Hindlimb muscle (tissue), 1 donor: ENCODE data around the gene MYH7B. TPM values are rescaled to one million over a fixed set of nuclear protein-coding genes. Genes with fewer than 3 reads are reported as not detected.
A peak's percentile ranks its signal among the peaks of the same experiment; 100 is the strongest.

Experiments used
- DNase-seq: peaks from one replicate; pipeline ENCODE4 v3.0.0-alpha.2; 2013
- polyA plus RNA-seq: library from polyadenylated mRNA; unstranded; fragments of 120-200 nt; gene quantifications from one replicate; pipeline ENCODE4 v1.2.1, GENCODE V29; 2013; ENCODE audit not compliant: insufficient read length

The MYH7B gene
- polyA plus RNA-seq, 1 donor, result 48.9 TPM

DNA sequence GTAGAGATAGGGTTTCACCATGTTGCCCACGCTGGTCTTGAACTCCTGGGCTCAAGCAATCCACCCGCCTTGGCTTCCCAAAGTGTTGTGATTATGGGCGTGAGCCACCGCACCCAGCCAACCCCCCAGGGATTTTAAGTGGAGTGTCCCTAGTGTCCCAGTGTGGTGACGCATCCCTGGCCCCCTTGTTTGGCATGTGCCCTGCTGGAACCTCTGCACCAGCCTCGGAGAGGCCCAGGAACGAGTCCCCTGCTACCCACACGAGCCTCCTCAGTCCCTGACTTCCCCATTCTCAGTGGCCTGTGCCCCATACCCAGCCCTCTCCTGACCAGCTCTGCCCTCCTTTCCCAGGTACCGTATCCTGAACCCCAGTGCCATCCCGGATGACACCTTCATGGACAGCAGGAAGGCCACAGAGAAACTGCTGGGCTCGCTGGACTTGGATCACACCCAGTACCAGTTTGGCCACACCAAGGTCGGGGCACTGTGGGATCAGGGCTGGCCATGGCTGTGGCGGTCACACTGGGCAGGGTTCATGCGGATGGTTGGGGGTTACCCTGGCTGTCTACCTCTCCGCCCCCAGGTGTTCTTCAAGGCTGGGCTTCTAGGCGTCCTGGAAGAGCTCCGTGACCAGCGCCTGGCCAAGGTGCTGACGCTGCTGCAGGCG is 37.2 kb downstream of the MYH7B start:
- no peak for DNase-seq

DNA sequence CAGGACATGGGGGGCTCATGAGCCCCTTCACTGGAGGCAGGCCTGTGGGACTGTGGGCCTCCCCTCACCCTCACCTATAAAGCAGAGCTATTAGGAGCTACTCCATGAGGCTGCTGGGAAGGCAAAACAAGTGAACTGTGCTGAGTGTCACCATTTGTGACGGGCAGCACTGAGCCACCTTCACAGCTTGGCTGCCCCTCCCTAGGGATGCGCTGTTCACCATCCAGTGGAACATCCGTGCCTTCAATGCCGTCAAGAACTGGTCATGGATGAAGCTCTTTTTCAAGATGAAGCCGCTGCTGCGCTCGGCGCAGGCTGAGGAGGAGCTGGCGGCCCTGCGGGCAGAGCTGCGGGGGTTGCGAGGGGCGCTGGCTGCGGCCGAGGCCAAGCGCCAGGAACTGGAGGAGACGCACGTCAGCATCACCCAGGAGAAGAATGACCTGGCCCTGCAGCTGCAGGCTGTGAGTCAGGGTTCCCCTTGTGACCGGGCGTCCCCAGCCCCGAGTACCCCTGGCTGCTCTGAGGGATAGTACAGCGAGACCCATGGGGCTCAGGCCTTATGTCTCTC is 38.4 kb downstream of the MYH7B start:
- DNase-seq, result no peak

- DNase-seq, result no peak
These were observed 39.0 kb downstream of the MYH7B start for GRCh38 chr20:34994509-34995131.

DNA sequence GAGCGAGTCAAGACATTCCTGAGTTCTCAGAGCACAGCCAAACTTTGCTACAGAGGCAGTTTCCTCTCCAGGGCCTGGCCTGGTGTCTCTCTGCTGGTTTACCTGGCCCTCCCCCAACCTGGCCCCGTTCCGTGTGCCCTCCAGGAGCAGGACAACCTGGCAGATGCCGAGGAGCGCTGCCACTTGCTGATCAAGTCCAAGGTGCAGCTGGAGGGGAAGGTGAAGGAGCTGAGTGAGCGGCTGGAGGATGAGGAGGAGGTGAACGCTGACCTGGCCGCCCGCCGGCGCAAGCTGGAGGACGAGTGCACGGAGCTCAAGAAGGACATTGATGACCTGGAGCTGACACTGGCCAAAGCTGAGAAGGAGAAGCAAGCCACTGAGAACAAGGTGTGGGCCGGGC is 39.5 kb downstream of the MYH7B start:
- DNase-seq, result no peak

- no peak for DNase-seq
These were observed 40.0 kb downstream of the MYH7B start for GRCh38 chr20:34995696-34996095.

GRCh38 chr20:34996243-34997028 is 40.8 kb downstream of the MYH7B start:
- no peak for DNase-seq

- peak; percentile 54 for DNase-seq
These were observed 41.5 kb downstream of the MYH7B start for GRCh38 chr20:34997131-34997561.

DNA sequence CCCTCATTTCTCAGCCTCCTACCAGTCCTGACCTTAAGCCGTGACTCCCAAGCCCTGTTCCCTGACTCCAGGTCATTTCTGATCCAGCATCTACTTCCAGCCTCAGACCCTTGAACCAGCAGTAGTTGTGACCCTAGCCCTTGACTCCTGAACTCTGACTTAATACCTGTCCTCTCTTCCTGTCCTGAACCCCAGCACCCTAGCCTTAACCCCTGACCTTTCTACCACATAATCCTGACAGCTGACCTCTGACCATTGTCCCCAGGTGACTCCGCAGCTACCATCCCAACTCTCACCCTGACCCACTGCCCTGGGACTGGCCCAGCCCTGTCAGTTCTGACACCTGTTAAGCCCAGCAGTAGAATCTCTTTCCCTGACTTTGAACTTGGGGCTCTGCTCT is 42.1 kb downstream of the MYH7B start:
- no peak for DNase-seq

DNA sequence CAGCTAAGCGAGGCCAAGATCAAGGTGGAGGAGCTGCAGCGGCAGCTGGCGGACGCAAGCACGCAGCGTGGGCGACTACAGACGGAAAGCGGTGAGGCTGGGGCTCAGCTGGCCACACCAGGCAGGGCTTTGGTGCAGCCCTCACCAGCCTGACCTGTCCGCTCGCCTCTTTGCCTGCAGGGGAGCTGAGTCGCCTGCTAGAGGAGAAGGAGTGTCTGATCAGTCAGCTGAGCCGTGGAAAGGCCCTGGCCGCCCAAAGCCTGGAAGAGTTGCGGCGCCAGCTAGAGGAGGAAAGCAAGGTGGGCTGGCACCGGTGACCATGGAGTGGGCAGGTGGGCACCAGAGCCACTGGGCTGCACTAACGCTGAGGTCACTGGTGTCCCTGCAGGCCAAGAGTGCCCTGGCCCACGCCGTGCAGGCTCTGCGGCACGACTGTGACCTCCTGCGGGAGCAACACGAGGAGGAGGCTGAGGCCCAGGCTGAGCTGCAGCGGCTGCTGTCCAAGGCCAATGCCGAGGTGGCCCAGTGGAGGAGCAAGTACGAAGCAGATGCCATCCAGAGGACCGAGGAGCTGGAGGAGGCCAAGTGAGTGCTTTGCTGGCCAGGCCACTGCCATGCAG is 42.8 kb downstream of the MYH7B start:
- DNase-seq, result no peak

- DNase-seq, result no peak
These were observed 43.4 kb downstream of the MYH7B start for GRCh38 chr20:34999021-34999451.

- DNase-seq, result no peak
These were observed 44.1 kb downstream of the MYH7B start for GRCh38 chr20:34999782-35000181.

- no peak for DNase-seq
These were observed 44.7 kb downstream of the MYH7B start for GRCh38 chr20:35000311-35000921.

- no peak for DNase-seq
These were observed 45.4 kb downstream of the MYH7B start for GRCh38 chr20:35000922-35001595.

DNA sequence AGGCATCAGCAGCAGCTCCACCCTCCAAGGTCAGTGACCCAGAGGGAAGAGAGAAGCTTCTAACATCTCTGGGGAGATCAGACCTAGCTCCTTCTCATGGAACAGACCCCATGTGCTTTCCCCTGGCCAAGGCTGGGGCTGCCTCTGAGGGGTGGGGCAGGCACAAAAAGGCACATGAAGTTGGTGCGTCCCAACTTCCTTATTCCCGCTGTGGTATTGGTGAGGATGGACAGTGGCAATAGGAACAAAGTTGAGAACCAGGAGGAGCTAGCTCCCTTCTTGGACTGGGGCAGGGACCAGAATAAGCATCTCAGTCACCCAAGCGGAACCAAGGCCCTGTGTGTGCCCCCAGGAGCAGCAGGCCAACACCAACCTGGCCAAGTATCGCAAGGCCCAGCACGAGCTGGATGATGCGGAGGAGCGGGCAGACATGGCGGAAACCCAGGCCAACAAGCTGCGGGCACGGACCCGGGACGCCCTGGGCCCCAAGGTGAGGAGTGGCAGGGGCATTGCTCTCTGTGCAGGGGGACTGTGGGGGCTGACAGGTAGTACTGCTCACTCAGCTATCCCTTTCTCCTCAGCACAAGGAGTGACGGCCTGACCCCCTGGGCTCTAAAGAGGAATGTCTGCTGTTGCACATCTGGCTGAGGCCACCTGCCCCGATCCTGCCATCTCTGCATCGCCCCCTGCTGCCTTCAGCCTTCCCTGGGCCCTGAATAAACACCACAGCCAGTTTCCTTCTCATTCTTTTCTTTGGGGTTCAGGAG is 46.1 kb downstream of the MYH7B start:
- no peak for DNase-seq

DNA sequence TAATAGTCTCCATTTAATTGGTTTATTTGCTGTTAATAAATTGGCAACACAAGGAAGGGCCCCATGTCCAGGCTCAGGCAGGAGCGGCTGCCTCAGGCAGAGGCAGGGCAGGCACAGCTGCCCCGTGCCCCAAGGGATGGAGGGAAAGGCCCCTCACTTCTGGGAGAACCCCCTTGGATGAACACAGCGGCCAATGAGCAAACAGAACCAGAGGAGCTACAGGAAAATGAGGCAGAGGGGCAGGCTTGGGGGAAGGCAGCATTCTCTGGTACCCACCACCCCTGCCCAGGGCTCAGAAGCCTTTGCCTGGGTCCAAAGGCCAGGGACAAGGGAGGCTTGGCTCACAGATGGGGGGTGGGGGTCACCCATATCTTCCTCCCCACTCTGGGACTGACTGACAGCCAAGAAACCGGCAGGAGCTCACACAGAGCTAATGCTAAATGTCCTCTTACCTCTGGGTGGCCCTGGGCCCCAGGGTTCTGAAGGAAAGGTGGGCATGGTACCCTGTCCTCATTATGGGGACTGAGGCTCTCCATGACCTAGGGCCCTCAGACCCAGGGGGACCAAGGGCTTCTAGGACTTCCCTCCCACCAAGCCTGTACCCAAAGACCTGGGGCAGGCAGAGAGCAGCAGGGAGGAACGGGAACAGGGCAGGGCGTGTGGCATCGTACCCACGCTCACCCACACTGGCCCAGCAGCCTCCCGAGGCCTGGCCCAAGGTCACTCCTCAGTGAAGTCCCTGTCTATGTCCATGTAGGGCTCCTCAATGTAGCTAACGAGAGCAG is 47.0 kb downstream of the MYH7B start:
- DNase-seq, result no peak

DNA sequence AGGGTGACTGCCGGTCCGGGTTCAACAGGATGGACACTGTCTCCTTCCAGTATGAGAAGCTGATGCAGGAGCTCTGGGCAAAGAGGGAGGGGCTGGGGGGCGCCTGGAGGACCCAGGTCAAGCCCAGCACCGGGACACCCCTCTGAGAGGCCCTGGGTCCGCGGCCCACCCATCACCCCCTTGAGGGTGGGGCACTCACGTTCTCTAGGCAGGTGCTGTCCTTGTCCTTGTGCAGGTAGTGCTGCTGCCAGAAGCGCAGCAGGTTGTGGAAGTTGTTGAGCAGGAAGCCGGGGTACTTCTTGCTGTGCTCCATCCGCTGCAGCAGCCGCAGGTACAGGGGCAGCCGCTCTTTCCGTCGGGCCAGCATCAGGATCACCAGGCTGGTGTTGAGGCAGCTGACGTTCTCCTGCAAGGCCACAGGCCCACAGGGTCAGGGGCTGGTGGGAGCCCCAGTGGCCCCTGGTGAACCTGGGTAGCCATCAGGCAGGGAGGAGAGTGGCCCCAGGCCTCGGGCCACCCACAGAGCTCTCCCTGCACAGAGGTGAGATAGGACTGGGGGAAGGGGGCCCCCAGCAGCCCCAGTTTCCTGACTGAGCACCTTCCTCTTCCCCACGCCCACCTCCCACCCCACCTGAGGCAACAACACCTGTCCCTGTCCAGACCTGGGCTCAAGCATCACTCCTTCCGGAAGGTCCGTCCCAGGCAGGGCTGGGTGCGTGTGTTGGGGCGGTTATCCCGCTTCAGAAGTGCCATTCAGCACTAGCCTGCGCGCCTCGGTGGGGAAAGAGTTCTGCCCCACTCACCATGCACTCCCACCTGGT is 47.8 kb downstream of the MYH7B start:
- no peak for DNase-seq

GRCh38 chr20:35004051-35004725 is 48.5 kb downstream of the MYH7B start:
- no peak for DNase-seq

DNA sequence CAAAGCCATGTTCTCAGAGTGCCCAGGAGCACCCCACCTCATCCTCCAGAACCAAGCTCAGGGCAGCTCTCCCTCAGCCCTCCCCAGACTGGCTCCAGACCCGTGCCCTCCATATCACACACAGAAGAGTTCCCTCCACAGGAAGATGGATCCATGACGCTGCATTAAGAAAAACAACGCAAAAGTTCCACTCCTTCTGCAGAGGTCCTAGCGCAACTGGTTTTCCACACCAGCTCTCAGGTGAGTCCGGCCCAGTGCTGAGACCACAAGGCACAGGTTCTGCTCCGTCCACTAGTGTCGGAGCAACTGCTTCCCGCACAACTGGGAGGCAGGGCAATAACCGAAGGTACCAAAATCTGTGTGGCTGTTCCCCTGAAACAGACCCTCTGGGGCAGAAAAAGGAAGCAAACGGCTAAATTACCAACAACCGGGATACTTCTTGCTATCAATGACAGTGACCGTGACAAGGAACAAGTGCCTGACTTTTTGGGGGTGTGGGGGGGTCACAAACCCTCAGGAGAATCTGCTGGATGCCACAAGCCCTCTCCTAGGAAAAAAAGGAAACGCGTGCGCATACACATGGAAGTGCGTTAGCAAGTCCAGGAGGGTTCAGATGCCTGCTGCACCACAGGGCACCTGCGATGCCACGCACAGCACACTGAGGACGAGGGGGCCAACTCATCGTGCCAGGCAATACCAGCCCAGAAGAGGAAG is 49.2 kb downstream of the MYH7B start:
- DNase-seq, result no peak
